HepG2 (cell line): ENCODE data around the gene APEX1. TPM values are rescaled to one million over a fixed set of nuclear protein-coding genes. Genes with fewer than 3 reads are reported as not detected.
A peak's percentile ranks its signal among the peaks of the same experiment; 100 is the strongest.

Experiments used
- CC2D1A ChIP-seq: sonication (generic); formaldehyde crosslinking; IDR thresholded peaks from 2 replicates; pipeline ENCODE4 v1.8.1; 2023; ENCODE audit warnings: mild to moderate bottlenecking, missing genetic modification reagents
- FOXO1 ChIP-seq: sonication (generic); formaldehyde crosslinking; IDR thresholded peaks from 2 replicates; pipeline ENCODE4 v1.4.0; 2020; ENCODE audit warnings: missing genetic modification reagents
- GZF1 ChIP-seq: sonication (generic); formaldehyde crosslinking; IDR thresholded peaks from 2 replicates; pipeline ENCODE4 v1.5.1; 2020; ENCODE audit warnings: mild to moderate bottlenecking, missing genetic modification reagents
- HDAC6 ChIP-seq: fragments of 200-600 bp; sonication (generic); IDR thresholded peaks from 2 replicates; pipeline ENCODE4 v1.7.0; 2017; ENCODE audit warnings: mild to moderate bottlenecking, antibody characterized with exemption, low read length, low read depth
- HMGXB4 ChIP-seq, 2 experiments: sonication (generic) in 1 of 2; formaldehyde crosslinking in 1 of 2; IDR thresholded peaks; 2 replicates each; pipeline versions ENCODE4 v1.4.0 to v1.6.1; 2018 to 2020; ENCODE audit warnings: missing genetic modification reagents in 2 of 2, borderline replicate concordance in 1 of 2, low read depth in 1 of 2, mild to moderate bottlenecking in 1 of 2, missing biosample characterization in 1 of 2
- HNRNPLL ChIP-seq: fragments of 200-400 bp; formaldehyde crosslinking; IDR thresholded peaks from 2 replicates; pipeline ENCODE4 v1.6.1; 2017; ENCODE audit warnings: mild to moderate bottlenecking, low read depth, low read length; ENCODE audit not compliant: poor library complexity, severe bottlenecking
- MEIS1 ChIP-seq: sonication (generic); formaldehyde crosslinking; IDR thresholded peaks from 2 replicates; pipeline ENCODE4 v1.9.0; 2021; ENCODE audit warnings: mild to moderate bottlenecking, missing genetic modification reagents, moderate library complexity, borderline replicate concordance
- MEIS2 ChIP-seq: sonication (generic); formaldehyde crosslinking; IDR thresholded peaks from 2 replicates; pipeline ENCODE4 v1.9.0; 2021; ENCODE audit warnings: mild to moderate bottlenecking, missing genetic modification reagents
- NR2F1 ChIP-seq, 2 experiments: fragments of 450-650 bp in 1 of 2; formaldehyde crosslinking in 1 of 2; IDR thresholded peaks; 2 replicates each; pipeline versions ENCODE4 v1.5.0 to v1.6.1; 2016 to 2020; ENCODE audit warnings: mild to moderate bottlenecking in 1 of 2, missing compliant biosample characterization in 1 of 2, missing genetic modification reagents in 1 of 2, moderate library complexity in 1 of 2
- PBX3 ChIP-seq: sonication (generic); formaldehyde crosslinking; IDR thresholded peaks from 2 replicates; pipeline ENCODE4 v1.8.1; 2023; ENCODE audit warnings: missing genetic modification reagents, inconsistent platforms, borderline replicate concordance
- POLR2G ChIP-seq: fragments of 200-400 bp; formaldehyde crosslinking; IDR thresholded peaks from 2 replicates; pipeline ENCODE4 v1.6.1; 2018; ENCODE audit warnings: mild to moderate bottlenecking, low read depth, low read length, moderate library complexity
- RBM22 ChIP-seq: fragments of 200-400 bp; formaldehyde crosslinking; optimal IDR thresholded peaks from 2 replicates; pipeline ENCODE3; 2017; ENCODE audit warnings: mild to moderate bottlenecking, low read length, moderate library complexity
- SIX4 ChIP-seq: sonication (generic); formaldehyde crosslinking; IDR thresholded peaks from 2 replicates; pipeline ENCODE4 v1.4.0; 2020; ENCODE audit warnings: missing genetic modification reagents
- SMYD3 ChIP-seq: sonication (generic); formaldehyde crosslinking; IDR thresholded peaks from 2 replicates; pipeline ENCODE4 v1.8.1; 2023; ENCODE audit warnings: mild to moderate bottlenecking, missing genetic modification reagents
- ZNF543 ChIP-seq: sonication (generic); formaldehyde crosslinking; IDR thresholded peaks from 2 replicates; pipeline ENCODE4 v1.4.0; 2020; ENCODE audit warnings: mild to moderate bottlenecking, missing genetic modification reagents
- ZNF558 ChIP-seq: sonication (generic); formaldehyde crosslinking; IDR thresholded peaks from 2 replicates; pipeline ENCODE4 v1.9.0; 2022; ENCODE audit warnings: mild to moderate bottlenecking, missing genetic modification reagents, borderline replicate concordance
- ZNF652 ChIP-seq: IDR thresholded peaks from 2 replicates; pipeline ENCODE4 v1.6.1; 2016; ENCODE audit warnings: low read depth, borderline replicate concordance
- ZNF672 ChIP-seq: sonication (generic); formaldehyde crosslinking; IDR thresholded peaks from 2 replicates; pipeline ENCODE4 v1.8.1; 2022; ENCODE audit warnings: missing genetic modification reagents
- ZSCAN30 ChIP-seq: sonication (generic); formaldehyde crosslinking; IDR thresholded peaks from 2 replicates; pipeline ENCODE4 v1.5.0; 2020; ENCODE audit warnings: mild to moderate bottlenecking, missing genetic modification reagents
- polyA plus RNA-seq, 8 experiments: library from polyadenylated mRNA; depleted of rRNA in 3 of 8; stranded (reverse) in 7 of 8; unstranded in 1 of 8; fragments of >200 nt; fragmentation: Illumina TruSeq in 4 of 8; extraction: Trizol in 4 of 8; gene quantifications; 2 replicates each; pipeline versions ENCODE4 v1.2.1 to v1.2.3, GENCODE V29; 2011 to 2016; ENCODE audit warnings: low read depth in 4 of 8, missing spikeins in 1 of 8, mixed read lengths in 1 of 8; ENCODE audit not compliant: insufficient read depth in 1 of 8
- total RNA-seq, 5 experiments: library from RNA; depleted of rRNA; stranded (reverse); fragments of >200 nt; fragmentation: Illumina TruSeq; extraction: Trizol; gene quantifications; 2 replicates each; pipeline ENCODE4 v1.2.3, GENCODE V29; 2016; ENCODE audit warnings: low read depth in 1 of 5
- TF ChIP-seq, protein P1 (sequence below): sonication (generic); formaldehyde crosslinking; conservative IDR thresholded peaks from 2 replicates; pipeline ENCODE4 v1.8.0; 2022; ENCODE audit warnings: missing genetic modification reagents
- TF ChIP-seq, protein P2 (sequence below): sonication (generic); formaldehyde crosslinking; IDR thresholded peaks from 2 replicates; pipeline ENCODE4 v1.4.0; 2020; ENCODE audit warnings: missing genetic modification reagents, borderline replicate concordance
- TF ChIP-seq, protein P3 (sequence below): sonication (generic); formaldehyde crosslinking; IDR thresholded peaks from 2 replicates; pipeline ENCODE4 v1.8.0; 2022; ENCODE audit warnings: mild to moderate bottlenecking, missing genetic modification reagents, moderate library complexity

Gene APEX1
- total and polyA plus RNA-seq, 2 of the 13 experiments (the other 11 are each of a cell fraction or from before 2014, with no cell fraction given) = 171 to 405 TPM

DNA sequence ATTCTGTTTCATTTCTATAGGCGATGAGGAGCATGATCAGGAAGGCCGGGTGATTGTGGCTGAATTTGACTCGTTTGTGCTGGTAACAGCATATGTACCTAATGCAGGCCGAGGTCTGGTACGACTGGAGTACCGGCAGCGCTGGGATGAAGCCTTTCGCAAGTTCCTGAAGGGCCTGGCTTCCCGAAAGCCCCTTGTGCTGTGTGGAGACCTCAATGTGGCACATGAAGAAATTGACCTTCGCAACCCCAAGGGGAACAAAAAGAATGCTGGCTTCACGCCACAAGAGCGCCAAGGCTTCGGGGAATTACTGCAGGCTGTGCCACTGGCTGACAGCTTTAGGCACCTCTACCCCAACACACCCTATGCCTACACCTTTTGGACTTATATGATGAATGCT is 1.9 kb downstream of the APEX1 start (continued):
- TF ChIP-seq PBX3 (CRISPR knock-in tag) (no peak), SMYD3 (CRISPR knock-in tag) (no peak), HNRNPLL (no peak), ZNF558 (CRISPR knock-in tag) (no peak), HDAC6 (no peak), MEIS1 (CRISPR knock-in tag) (no peak), FOXO1 (CRISPR knock-in tag) (no peak), ZNF652 (no peak), NR2F1 (CRISPR knock-in tag; IDR thresholded peaks at IDR 0.05) (no peak), HMGXB4 (CRISPR knock-in tag; IDR thresholded peaks at IDR 0.05; ENCODE audit: borderline replicate concordance in 1 of 2, low read depth in 1 of 2) (no peak), ZNF672 (CRISPR knock-in tag) (no peak), ZSCAN30 (CRISPR knock-in tag) (no peak), ZNF543 (no peak), GZF1 (CRISPR knock-in tag) (no peak), RBM22 (peak; percentile 29), CC2D1A (CRISPR knock-in tag) (no peak), MEIS2 (CRISPR knock-in tag) (no peak), POLR2G (peak; percentile 61), SIX4 (CRISPR knock-in tag) (no peak)
- TF ChIP-seq, protein P1, sequence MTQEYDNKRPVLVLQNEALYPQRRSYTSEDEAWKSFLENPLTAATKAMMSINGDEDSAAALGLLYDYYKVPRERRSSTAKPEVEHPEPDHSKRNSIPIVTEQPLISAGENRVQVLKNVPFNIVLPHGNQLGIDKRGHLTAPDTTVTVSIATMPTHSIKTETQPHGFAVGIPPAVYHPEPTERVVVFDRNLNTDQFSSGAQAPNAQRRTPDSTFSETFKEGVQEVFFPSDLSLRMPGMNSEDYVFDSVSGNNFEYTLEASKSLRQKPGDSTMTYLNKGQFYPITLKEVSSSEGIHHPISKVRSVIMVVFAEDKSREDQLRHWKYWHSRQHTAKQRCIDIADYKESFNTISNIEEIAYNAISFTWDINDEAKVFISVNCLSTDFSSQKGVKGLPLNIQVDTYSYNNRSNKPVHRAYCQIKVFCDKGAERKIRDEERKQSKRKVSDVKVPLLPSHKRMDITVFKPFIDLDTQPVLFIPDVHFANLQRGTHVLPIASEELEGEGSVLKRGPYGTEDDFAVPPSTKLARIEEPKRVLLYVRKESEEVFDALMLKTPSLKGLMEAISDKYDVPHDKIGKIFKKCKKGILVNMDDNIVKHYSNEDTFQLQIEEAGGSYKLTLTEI (CRISPR knock-in tag) = no peak
- TF ChIP-seq, protein P2, sequence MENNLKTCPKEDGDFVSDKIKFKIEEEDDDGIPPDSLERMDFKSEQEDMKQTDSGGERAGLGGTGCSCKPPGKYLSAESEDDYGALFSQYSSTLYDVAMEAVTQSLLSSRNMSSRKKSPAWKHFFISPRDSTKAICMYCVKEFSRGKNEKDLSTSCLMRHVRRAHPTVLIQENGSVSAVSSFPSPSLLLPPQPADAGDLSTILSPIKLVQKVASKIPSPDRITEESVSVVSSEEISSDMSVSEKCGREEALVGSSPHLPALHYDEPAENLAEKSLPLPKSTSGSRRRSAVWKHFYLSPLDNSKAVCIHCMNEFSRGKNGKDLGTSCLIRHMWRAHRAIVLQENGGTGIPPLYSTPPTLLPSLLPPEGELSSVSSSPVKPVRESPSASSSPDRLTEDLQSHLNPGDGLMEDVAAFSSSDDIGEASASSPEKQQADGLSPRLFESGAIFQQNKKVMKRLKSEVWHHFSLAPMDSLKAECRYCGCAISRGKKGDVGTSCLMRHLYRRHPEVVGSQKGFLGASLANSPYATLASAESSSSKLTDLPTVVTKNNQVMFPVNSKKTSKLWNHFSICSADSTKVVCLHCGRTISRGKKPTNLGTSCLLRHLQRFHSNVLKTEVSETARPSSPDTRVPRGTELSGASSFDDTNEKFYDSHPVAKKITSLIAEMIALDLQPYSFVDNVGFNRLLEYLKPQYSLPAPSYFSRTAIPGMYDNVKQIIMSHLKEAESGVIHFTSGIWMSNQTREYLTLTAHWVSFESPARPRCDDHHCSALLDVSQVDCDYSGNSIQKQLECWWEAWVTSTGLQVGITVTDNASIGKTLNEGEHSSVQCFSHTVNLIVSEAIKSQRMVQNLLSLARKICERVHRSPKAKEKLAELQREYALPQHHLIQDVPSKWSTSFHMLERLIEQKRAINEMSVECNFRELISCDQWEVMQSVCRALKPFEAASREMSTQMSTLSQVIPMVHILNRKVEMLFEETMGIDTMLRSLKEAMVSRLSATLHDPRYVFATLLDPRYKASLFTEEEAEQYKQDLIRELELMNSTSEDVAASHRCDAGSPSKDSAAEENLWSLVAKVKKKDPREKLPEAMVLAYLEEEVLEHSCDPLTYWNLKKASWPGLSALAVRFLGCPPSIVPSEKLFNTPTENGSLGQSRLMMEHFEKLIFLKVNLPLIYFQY = no peak
- TF ChIP-seq, protein P3, sequence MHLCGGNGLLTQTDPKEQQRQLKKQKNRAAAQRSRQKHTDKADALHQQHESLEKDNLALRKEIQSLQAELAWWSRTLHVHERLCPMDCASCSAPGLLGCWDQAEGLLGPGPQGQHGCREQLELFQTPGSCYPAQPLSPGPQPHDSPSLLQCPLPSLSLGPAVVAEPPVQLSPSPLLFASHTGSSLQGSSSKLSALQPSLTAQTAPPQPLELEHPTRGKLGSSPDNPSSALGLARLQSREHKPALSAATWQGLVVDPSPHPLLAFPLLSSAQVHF (CRISPR knock-in tag) = no peak
